COLO829 (cell line): ENCODE data around the gene MMP2.
A peak's percentile ranks its signal among the peaks of the same experiment; 100 is the strongest.

Source experiments
- DNase-seq: peaks from one replicate; pipeline ENCODE4 v3.0.0; 2012; ENCODE audit warnings: low spot score

Gene MMP2

GRCh38 chr16:55494994-55495421 is 16.0 kb downstream of the MMP2 start:
- DNase-seq = peak; percentile 77

DNA sequence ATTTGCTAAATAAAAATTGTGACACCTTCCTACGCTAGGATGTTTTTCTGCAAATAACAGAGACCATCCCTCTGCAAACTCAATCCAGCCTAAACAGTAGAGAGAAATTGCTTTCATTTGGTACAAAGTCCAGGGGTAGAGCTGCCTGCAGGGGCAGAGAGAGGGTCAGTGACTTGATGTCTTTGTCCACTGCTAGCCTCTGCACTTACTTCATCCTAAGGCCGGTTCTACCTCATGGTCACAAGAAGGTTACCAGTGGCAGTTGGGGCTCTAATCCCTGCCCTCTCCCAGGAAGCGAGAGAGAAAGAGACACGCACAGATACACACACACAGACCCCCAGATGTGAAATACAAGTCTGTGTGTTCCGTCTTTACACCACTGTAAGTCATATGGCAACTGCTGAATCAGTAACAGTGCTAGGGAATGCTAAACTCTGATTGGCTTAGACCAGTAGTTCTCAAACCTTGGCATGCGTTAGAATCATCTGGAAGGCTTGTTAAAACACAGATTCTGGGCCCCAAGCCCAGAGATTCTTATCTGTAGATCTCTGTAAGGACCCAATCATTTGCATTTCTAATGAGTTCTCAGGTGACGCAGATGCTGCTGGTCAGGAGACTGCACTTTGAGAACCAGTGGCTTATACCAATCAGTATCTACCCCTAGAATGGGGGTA is 16.8 kb downstream of the MMP2 start:
- no peak for DNase-seq

- no peak for DNase-seq
These were observed 17.6 kb downstream of the MMP2 start for GRCh38 chr16:55496509-55497145.

DNA sequence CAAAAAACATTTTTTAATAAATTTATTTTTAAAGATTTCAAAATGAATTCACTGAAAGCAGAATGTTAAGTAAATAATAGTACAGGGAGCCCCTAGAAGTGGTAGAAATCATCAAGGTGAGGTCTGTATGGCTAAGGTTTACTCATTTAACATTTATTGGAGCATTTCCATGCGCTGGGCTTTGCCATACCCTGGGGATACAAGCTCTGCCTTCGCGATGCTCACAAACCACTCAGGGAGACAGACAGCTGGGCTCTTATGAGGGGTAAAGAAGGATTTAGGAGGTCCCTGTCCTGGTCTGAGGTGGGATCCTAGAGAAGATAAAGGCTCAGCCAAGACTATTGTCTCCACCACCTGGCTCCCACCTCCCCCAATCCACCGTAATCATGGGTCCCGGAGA is 18.6 kb downstream of the MMP2 start:
- no peak for DNase-seq

DNA sequence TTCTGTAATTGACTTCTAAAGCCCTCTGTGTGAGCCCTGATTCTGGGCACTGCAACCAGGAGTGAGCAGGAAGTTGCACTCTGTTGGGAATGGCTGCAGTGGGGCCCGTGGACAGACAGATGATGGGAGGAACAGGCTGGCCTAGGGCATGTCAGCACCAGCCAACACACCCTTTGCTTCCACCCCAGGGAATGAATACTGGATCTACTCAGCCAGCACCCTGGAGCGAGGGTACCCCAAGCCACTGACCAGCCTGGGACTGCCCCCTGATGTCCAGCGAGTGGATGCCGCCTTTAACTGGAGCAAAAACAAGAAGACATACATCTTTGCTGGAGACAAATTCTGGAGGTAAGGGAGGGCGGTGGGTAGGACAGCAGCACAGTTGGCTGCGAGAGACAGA is 19.1 kb downstream of the MMP2 start:
- DNase-seq = no peak

DNA sequence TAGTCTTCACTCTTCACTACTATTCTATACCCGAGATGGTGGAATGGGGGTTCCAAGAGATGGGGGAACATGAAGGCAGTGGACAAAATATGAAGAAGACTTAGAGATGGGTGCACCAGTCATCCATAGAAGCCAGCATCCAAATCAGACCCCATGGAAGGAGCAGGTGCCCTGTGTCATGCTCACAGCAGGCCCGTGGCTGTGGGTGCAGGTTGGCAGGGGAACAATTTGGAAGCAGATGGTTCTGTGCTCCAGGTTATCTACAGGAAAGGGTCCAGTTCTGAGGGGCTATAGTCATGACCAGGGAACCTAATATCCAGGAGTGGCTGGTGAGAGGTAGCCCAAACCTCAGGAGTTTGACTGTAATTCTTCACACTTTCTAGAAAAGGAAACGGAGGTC is 20.3 kb downstream of the MMP2 start:
- no peak for DNase-seq

- DNase-seq = peak; percentile 86
These were observed 21.0 kb downstream of the MMP2 start for GRCh38 chr16:55499951-55500529.

DNA sequence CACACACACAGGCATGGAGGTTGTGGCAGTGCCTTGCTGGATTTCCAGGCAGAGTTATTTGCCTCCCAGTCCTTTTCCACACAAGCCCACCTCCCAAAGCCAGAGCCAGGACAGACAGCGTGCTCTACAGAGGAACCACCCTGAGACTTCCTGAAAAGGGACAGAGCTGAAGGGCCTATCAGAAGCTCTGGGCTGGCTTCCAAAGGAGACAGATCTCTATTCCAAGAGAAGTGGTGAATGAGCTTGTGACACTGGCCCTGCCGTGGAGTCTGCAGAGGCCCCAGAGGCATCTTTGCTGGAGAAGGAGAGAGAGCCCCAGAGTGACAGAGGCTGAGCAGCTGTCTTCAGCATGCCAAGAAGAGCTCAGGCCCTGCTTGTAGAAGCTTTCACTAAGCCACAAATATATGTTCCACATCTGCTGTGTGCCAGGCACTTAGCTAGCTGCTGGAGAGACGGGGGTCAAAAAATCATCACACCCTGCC is 21.6 kb downstream of the MMP2 start:
- peak; percentile 32 for DNase-seq

- DNase-seq = no peak
These were observed 22.7 kb downstream of the MMP2 start for GRCh38 chr16:55501549-55502322.

- DNase-seq = peak; percentile 88
These were observed 23.9 kb downstream of the MMP2 start for GRCh38 chr16:55502801-55503366.

DNA sequence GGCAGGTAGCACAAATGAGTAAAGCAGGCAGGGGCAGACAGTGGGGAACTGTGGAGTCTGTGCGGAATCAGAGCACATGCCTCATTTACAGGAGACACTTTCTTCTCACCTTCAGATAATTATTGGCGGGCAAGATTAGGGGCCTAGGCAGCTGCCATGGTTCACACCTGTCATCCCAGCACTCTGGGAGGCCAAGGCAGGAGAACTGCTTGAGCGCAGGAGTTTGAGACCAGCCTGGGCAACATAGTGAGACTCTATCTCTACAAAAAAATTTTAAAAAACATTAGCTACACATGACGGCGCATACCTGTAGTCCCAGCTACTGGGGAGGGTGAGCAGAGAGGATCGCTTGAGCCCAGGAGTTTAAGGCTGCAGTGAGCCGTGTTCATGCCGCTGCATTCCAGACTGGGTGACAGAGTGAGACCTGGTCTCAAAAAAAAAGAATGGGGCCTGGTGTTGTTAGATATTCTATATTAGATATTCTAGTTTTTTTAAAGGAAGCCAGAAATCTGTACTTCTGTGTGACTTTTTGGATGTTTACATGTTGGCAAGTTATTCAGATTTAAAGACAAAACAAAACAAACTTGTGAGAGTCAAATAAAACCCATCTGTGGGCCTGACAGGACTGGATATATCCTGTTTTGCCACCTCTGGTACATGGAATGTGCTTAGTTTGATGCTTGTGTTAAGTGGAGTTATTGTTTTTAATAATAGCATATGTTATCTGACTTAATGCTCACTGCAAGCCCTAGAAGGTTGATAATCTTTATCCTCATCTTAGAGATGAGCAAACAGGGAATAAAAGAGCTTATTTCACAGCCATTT is 24.9 kb downstream of the MMP2 start:
- DNase-seq = no peak

DNA sequence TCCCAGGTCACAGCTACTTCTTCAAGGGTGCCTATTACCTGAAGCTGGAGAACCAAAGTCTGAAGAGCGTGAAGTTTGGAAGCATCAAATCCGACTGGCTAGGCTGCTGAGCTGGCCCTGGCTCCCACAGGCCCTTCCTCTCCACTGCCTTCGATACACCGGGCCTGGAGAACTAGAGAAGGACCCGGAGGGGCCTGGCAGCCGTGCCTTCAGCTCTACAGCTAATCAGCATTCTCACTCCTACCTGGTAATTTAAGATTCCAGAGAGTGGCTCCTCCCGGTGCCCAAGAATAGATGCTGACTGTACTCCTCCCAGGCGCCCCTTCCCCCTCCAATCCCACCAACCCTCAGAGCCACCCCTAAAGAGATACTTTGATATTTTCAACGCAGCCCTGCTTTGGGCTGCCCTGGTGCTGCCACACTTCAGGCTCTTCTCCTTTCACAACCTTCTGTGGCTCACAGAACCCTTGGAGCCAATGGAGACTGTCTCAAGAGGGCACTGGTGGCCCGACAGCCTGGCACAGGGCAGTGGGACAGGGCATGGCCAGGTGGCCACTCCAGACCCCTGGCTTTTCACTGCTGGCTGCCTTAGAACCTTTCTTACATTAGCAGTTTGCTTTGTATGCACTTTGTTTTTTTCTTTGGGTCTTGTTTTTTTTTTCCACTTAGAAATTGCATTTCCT is 26.5 kb downstream of the MMP2 start:
- DNase-seq = no peak

DNA sequence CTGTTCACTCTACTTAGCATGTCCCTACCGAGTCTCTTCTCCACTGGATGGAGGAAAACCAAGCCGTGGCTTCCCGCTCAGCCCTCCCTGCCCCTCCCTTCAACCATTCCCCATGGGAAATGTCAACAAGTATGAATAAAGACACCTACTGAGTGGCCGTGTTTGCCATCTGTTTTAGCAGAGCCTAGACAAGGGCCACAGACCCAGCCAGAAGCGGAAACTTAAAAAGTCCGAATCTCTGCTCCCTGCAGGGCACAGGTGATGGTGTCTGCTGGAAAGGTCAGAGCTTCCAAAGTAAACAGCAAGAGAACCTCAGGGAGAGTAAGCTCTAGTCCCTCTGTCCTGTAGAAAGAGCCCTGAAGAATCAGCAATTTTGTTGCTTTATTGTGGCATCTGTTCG is 27.1 kb downstream of the MMP2 start:
- no peak for DNase-seq

DNA sequence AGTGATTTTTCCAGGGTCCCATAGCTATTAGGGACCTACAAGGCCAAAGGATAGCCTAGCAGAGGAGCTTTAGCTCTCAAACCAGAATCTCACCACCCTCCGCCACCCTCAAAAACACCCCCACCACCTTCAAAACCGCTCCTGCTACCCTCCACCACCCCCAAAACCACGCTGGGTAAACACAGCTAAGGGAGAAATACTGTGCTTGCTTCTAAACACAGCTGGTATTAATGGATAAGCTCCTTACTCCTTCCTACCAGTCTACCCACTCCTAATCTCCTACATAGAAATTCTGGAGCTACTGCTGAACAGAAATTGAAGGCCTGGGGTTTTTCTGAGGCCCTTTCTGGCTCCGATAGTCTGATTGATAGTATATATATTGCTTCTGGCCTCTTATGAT is 27.7 kb downstream of the MMP2 start:
- no peak for DNase-seq

DNA sequence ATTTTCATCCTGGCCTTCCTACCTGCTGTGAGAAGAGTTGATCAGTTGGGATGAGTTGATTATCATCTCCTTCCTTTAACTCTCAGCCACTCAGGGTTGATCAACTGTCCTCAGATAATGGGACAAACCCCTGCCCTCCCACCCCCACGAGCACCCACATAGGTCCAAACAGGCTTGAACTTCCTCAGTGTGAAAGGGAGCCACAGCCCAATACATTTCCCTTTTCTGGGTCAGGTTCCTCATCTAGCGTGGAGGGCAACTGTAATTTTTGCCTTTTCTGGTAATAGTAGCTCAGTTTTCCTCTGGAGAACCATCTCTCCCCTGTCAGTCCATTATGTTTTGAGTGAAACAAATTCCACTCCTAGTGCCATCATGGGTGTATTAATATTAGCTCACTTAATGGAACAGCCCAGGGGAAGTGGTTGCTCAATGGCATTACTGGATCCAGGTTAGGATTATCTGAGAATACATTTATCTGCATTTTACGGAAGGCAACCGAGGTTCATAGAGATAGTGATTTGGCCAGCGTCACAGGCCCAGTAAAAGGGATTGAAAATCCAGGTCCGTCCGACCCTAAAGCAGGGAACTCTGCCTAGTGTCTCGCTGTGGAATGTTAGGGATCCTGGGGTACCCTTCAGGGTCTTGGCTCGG is 29.4 kb downstream of the MMP2 start:
- DNase-seq = no peak

DNA sequence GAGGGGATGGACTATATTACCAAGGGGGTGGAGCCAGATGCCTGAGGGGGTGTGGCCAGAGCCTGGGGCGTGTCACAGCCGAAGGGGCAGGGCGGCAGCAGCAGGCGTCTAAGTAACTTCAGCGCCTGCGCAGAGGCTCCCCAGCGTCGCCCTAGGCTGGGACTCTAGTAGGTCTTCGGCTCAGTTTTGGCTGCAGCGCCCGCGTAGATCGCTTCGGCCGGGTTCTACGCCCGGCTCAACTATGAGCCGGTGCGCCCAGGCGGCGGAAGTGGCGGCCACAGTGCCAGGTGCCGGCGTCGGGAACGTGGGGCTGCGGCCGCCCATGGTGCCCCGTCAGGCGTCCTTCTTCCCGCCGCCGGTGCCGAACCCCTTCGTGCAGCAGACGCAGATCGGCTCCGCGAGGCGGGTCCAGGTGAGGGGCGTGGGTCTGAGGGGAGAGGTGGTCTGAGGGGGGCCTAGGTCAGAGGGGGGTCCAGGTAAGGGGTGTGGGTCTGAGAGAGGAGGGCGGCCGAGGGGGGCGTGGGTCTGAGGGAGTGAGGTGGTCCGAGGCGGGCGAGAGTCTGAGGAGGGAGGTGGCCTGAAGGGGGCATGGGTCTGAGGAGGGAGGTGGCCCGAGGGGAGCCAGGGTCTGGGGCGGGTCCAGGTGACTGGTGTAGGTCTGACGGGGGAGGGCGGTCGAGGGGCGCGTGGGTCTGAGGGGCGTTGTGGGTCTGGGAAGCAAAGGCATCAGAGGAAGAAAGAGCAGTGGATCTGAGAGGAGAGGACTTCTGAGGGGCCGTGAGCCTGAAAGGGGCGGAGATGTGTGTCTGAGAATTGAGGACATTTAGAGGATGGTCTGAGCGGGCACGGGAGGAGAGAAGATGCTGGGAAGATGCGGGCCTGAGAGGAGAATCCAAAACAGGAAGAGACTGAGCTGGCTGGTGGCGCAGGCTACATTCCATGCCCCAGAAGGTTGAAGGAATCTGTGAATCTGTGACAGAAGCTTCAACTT is 30.2 kb downstream of the MMP2 start, which contains the start of gene LPCAT2:
Gene LPCAT2 (plus strand): TSS at position 132 of the 991 bp plus-strand sequence. CDS start 110 bp downstream, at position 242.
- peak; percentile 83 for DNase-seq

- no peak for DNase-seq
These were observed 31.3 kb downstream of the MMP2 start for GRCh38 chr16:55510185-55510805.

DNA sequence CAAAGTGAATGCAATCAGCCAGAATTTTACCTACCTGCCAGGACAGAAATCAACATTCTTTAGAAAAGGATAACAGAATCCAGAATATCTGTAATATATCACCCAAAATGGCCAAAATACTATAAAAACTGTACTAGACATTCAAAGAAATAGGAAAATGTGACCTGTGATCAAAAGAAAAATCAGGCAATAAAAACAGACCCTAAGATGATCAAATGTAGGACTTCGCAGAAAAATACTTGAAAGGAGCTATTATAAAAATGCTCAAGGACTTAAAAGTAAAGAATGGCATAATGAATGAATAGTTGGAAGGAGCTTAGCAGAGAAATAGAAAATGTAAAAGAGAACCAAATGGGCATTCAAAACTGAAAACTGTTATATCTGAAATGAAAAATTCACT is 33.9 kb downstream of the MMP2 start:
- DNase-seq = no peak
